Muscle of leg (tissue), 9 donors: Measurements from ENCODE around the gene FGF18. TPM values are rescaled to one million over a fixed set of nuclear protein-coding genes. Genes with fewer than 3 reads are reported as not detected.

Experiments used
- polyA plus RNA-seq, 8 donors: library from polyadenylated mRNA; unstranded; fragments of 120-200 nt; gene quantifications; one replicate each; pipeline versions ENCODE4 v1.2.1 to v1.2.3, GENCODE V29; 2013; ENCODE audit warnings: inconsistent platforms in 1 of 8, low replicate concordance in 1 of 8; ENCODE audit not compliant: insufficient read length in 8 of 8, insufficient read depth in 1 of 8
- total RNA-seq: library from RNA; stranded (reverse); fragments of 120-200 nt; gene quantifications from one replicate; pipeline ENCODE4 v1.2.4, GENCODE V29; 2013

The FGF18 gene
- total and polyA plus RNA-seq, 9 donors: 12.6 to 27.8 (median 20.9) TPM

Other genes starting within 250 kb of the FGF18 start
- not detected for gene TLX3, start 110.4 kb upstream of the FGF18 start, total RNA-seq
- gene TLX3, start 110.4 kb upstream of the FGF18 start, polyA plus RNA-seq: not detected
- gene NPM1, start 31.8 kb upstream of the FGF18 start, total RNA-seq: 1,914 TPM
- gene NPM1, start 31.8 kb upstream of the FGF18 start, polyA plus RNA-seq: 1,000 to 10,000 TPM in 6 of 8 donors, 100 to 1,000 TPM in 2; 953 to 1,566 (median 1,093) TPM